ENCODE results near the gene KRTAP4-1. TPM values are rescaled to one million over a fixed set of nuclear protein-coding genes. Genes with fewer than 3 reads are reported as not detected.
"Not testable (repeated sequence)": the region's sequence is repeated elsewhere in the genome, so short reads cannot be mapped to it uniquely, and the experiment has no call there.

KRTAP4-1 gene
- total RNA-seq (2014; rRNA removed; shearing (Covaris generic)), result 0.26 TPM in 1 of 2 replicates, not detected in the other

- no peak for DNase-seq (ENCODE audit: low spot score)
These were observed at the start of gene KRTAP4-1 for GRCh38 chr17:41184480-41184961. Gene KRTAP4-1 (minus strand): TSS chr17:41184911. CDS start chr17:41184854, 57 bp downstream.

DNA sequence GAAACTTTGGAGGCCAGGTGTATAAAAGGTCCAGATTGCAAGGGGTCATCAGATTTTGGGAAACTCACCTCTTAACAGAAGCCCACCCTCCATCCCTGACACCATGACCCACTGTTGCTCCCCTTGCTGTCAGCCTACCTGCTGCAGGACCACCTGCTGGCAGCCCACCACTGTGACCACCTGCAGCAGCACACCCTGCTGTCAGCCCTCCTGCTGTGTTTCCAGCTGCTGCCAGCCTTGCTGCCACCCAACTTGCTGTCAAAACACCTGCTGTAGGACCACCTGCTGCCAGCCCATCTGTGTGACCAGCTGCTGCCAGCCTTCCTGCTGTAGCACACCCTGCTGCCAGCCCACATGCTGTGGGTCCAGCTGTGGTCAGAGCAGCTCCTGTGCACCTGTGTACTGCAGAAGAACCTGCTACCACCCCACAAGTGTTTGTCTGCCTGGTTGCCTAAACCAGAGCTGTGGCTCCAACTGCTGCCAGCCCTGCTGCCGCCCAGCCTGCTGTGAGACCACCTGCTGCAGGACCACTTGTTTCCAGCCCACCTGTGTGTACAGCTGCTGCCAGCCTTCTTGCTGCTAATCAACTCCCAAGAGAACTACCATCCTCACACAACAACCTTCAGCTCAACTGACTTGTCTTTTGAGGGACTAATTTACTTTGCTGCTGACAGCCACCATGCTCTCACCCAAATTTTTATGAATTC lies 47.8 kb upstream of the KRTAP4-1 start, which contains the start of gene KRTAP9-3:
Gene KRTAP9-3 (plus strand): TSS at position 51 of the 707 bp plus-strand sequence. CDS start 53 bp downstream, at position 104.
- not testable (repeated sequence) for DNase-seq (ENCODE audit: low spot score)

- DNase-seq (ENCODE audit: low spot score), result no peak
These were observed 47.0 kb upstream of the KRTAP4-1 start for GRCh38 chr17:41231731-41232130.

GRCh38 chr17:41230094-41230493 lies 45.4 kb upstream of the KRTAP4-1 start:
- no peak for DNase-seq (ENCODE audit: low spot score)

DNA sequence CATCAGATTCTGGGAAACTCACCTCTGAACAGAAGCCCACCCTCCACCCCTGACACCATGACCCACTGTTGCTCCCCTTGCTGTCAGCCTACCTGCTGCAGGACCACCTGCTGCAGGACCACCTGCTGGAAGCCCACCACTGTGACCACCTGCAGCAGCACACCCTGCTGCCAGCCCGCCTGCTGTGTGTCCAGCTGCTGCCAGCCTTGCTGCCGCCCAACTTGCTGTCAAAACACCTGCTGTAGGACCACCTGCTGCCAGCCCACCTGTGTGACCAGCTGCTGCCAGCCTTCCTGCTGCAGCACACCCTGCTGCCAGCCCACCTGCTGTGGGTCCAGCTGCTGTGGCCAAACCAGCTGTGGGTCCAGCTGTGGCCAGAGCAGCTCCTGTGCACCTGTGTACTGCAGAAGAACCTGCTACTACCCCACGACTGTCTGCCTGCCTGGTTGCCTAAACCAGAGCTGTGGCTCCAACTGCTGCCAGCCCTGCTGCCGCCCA lies 41.9 kb upstream of the KRTAP4-1 start, which contains the start of gene KRTAP9-2:
Gene KRTAP9-2 (plus strand): TSS at position 51 of the 498 bp plus-strand sequence. CDS start 7 bp downstream, at position 58.
- DNase-seq (ENCODE audit: low spot score), result not testable (repeated sequence)

DNA sequence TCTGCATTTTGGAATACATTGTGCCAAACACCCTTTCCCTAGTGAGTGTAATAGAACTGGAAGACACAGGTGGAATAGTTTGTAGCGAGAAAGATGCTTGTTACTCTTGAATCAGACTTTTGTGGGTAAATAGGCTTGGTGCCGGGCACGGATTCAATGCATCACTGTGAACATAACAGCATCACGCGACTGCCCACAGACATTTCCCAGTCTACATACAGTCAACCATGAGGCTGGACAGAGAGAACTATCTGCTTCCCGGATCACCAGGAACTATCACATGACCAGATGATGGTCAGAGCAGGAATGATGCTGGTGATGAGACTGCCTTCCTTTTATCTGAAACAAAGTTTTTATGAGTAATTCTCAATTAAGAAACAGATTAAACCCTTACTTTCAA lies 41.3 kb upstream of the KRTAP4-1 start:
- no peak for DNase-seq (ENCODE audit: low spot score)

GRCh38 chr17:41223821-41224220 lies 39.1 kb upstream of the KRTAP4-1 start:
- DNase-seq (ENCODE audit: low spot score), result no peak

DNA sequence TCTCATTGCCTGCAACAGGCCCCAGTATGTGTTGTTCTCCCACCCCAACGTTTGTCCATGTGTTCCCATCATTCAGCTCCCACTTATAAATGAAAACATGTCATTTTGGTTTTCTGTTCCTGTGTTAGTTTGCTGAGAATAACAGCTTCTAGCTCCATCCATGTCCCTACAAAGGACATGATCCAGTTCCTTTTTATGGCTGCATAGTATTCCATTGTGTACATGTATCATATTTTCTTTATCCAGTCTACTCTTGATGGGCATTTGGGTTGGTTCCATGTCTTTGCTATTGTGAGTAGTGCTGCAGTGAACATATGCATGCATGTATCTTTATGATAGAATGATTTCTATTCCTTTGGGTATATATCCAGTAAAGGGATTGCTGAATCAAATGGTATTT lies 31.0 kb upstream of the KRTAP4-1 start:
- DNase-seq (ENCODE audit: low spot score), result no peak

DNA sequence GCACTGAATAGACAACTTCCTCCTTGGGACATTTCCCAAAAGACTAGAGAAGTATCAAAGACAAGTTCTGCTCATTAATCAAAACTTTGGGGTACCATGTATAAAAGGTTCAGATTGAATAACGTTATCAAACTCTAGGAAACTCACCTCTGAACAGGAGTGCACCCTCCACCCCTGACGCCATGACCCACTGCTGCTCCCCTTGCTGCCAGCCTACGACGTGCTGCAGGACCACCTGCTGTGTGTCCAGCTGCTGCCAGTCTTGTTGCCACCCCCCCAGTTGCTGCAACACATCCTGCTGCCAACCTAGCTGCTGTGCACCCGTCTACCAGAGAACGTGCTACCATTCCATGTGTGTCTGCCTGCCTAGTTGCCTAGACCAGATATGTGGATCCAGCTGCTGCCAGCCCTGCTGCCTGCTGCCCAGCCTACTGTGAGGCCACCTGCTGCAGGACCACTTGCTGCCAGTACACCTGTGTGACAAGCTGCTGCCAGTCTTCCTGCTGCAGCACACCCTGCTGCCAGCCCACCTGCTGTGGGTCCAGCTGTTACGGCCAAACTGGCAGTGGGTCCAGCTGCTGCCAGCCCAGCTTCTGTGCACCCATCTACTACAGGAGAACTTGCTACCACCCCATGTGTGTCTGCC lies 27.9 kb upstream of the KRTAP4-1 start:
- DNase-seq (ENCODE audit: low spot score), result peak; percentile 52

DNA sequence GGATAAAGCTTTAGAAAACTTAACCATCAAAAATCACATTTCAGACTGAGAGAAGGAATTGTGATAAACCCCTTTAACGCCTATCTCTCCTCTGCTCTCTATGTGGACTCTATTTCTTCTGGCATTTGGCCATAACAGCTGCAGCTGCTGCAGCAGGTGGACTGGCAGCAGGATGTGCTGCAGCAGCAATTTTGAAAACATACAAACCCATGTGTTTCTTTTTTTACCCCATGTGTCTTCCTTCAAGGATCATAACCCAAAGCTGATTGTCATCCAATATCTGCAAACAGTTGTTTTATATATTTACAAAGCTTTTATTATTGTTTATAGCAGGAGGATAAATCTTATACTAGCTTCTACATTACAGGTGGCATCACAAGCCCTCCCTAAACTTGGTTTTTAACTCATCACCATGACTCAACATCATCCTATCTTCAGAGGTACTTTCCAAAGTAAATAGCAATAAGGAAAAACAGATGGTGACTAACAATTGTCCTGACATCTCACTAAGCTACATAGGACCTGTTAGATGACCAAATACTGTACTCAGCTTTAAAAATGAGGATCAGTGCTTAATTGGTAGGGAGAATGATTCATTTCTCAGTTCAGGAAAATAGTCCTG lies 27.2 kb upstream of the KRTAP4-1 start:
- DNase-seq (ENCODE audit: low spot score), result peak; percentile 86

- no peak for DNase-seq (ENCODE audit: low spot score)
These were observed 14.8 kb upstream of the KRTAP4-1 start for GRCh38 chr17:41199421-41200078.

DNA sequence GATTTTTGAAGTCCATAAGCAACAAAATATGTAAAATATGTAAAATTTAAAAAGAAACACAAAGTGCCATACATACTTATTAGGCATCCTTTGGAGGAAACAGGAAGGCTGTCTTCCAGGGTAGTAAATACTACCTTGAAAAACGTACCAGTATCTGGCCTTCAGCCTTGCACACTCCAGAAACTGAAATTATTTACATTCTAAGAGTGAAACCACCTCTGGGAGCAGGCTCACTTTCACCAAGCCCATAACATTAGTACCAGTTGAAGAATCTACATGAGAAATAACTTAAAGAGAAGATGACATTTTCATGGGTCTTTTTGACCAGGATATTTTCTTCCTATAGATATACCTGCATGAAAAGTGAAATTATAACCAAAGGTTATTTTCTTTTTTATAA lies 11.4 kb upstream of the KRTAP4-1 start:
- DNase-seq (ENCODE audit: low spot score), result no peak

GRCh38 chr17:41190328-41190727 lies 5.6 kb upstream of the KRTAP4-1 start:
- no peak for DNase-seq (ENCODE audit: low spot score)

- DNase-seq (ENCODE audit: low spot score), result not testable (repeated sequence)
These were observed 5.2 kb upstream of the KRTAP4-1 start, which contains the start of gene KRTAP9-1 for GRCh38 chr17:41189837-41190318. Gene KRTAP9-1 (plus strand): TSS chr17:41189887. CDS start chr17:41189887, 0 bp downstream.

DNA sequence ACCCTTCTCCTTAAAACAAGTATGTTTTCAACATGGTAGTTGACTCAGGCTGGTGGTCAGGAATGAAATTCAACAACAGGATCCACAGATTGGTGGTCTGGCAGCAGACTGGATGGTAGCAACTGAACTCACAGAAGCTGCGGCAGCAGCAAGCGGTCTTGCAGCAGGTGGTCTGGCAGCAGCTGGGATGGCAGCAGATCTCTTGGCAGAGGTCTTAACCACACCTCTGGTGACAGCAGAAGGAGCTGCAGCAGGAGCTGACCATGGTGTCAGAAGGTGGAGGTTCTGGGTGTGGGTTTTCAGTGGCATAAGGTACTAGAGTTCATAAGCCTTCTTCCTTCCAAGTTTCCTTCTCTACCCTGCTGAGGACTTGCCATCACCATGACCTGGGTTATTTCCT lies 2.2 kb upstream of the KRTAP4-1 start:
- DNase-seq (ENCODE audit: low spot score), result no peak

DNA sequence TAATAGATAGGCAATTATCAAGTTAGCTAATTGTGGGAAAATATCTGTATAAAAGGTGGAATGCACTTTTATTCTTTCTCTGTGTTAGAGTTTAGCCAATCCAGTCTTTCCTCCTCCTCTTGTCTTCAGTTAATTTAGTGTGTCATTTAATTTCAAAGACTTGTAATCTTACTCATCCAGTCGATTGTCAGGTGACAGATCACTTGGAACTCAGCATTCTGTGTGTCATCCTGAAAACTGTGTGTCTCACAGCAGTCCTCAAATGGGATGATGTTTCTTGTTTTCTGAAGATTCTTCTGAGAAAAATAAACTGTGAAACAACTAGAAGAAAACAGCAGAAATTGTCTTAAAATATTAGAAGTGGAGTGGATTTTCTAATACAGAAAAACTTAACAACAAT lies 290 bp upstream of the KRTAP4-1 start:
- DNase-seq (ENCODE audit: low spot score), result no peak

DNA sequence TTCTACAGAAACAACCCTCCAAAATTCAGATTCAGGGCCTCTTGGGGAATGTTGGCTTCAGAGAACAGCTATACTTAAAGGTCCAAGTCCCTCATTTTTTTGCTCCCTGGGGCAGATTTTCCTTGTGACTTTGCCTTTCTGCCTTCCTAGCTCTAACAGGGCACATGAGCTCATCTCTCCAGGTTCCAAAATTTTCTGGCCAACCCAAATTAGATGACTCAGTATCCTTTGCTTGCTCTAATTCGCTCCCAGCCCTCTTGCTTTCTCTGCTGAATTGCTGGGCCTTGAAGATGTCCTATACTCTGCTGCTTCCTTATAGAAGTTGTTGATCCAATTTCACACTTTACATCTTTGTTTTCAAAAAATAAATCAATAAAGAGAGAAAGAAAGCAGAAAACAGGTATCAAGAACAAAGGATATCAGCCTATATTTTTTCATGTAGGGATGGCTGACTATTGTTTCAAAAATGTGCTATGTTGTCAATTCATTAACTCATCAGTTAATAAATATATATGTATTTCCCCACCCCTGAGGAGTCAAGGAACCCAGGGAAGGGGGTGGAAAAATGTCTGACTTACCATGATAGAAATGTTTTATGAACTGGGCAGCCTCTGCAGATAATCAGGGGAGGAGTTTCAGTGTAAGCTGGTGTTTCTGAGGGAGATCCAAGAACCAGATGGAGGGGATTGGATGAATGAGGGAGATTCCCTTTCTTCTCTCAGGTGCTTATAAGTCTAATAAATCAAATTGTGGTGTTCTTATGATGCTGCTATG lies 5.7 kb downstream of the KRTAP4-1 start:
- no peak for DNase-seq (ENCODE audit: low spot score)

DNA sequence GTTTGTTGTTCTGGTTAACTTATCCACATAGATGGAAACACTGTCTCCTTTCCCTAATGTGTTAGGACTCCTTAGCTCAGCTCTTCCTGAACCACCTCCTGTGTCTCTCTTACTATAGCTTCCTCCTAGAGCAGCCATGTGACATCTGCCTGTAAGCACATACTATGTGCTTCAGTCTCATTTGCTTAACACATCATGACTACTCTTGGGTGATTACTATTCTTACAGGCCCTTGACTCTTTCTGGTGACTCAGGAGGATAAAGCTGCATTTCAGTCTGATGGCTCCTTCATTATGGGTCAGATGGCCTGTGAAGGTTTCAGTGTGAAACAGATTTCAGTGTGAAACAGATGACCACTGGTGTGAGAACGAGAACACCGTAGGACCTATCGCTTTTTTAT lies 6.4 kb downstream of the KRTAP4-1 start:
- peak; percentile 10 for DNase-seq (ENCODE audit: low spot score)

DNA sequence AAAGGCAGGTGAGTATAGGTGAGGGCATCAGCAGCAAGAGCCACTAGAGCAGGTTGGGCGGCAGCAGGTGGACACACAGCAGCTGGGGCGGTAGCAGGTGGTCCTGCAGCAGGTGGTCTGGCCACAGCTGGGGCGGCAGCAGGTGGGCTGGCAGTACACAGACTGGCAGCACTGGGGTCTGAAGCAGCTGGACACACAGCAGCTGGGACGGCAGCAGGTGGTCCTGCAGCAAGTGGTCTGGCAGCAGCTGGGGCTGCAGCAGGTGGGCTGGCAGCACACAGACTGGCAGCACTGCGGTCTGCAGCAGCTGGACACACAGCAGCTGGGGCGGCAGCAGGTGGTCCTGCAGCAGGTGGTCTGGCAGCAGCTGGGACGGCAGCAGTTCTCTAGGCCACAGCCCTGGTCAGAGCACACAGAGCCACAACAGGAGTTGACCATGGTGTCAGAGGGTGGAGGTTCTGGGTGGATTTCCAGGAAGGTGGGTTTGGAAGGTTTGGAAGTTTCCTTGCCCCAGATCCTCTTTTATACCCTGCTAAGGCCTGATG lies 6.9 kb downstream of the KRTAP4-1 start, which contains the start of gene KRTAP4-2:
Gene KRTAP4-2 (minus strand): TSS at position 495 of the 545 bp plus-strand sequence. CDS start 57 bp downstream, at position 438.
- no peak for DNase-seq (ENCODE audit: low spot score)

- no peak for DNase-seq (ENCODE audit: low spot score)
These were observed 7.8 kb downstream of the KRTAP4-1 start for GRCh38 chr17:41176744-41177387.

Data from A172 (cell line).